B cell (primary cell): ENCODE results near the gene GPT2. TPM values are rescaled to one million over a fixed set of nuclear protein-coding genes. Genes with fewer than 3 reads are reported as not detected.

Experiments
- ATAC-seq: fragments of 200-7000 bp; cut with Tn5 transposase; one replicate; pipeline ENCODE4 v1.10.0; 2021; ENCODE audit warnings: low read depth, mild to moderate bottlenecking, moderate number of reproducible peaks, moderate library complexity
- CTCF ChIA-PET: fragments of 350-600 bp; sonication (Branson Sonifier 250); formaldehyde crosslinking; loops from one replicate; lab custom pipeline; 2021; ENCODE audit warnings: antibody characterized with exemption, inconsistent platforms; lab: Charles Lee
- POLR2A ChIA-PET: fragments of 350-600 bp; sonication (Branson Sonifier 250); formaldehyde crosslinking; loops from one replicate; lab custom pipeline; 2021; ENCODE audit warnings: antibody characterized with exemption; lab: Charles Lee
- DNase-seq: peaks from one replicate; pipeline ENCODE4 v3.0.0; 2013
- H2AFZ ChIP-seq: 2 replicates; pipeline ENCODE4 v1.6.1; 2012; ENCODE audit warnings: mild to moderate bottlenecking, low read depth, low read length; ENCODE audit not compliant: insufficient read depth, poor library complexity, severe bottlenecking
- H3K27ac ChIP-seq, 2 donors: 1 replicate in 1 of 2; 2 replicates in 1 of 2; pipeline ENCODE4 v1.5.1; 2012 to 2013; ENCODE audit warnings: low read length in 2 of 2, mild to moderate bottlenecking in 2 of 2, moderate library complexity in 1 of 2
- H3K27me3 ChIP-seq, 4 experiments: fragments of 200-600 bp in 1 of 4; sonication (generic) in 1 of 4; replicated peaks in 1 of 4; 1 replicate in 2 of 4; 2 replicates in 2 of 4; pipeline versions ENCODE4 v1.6.1 to v1.7.0; 2013 to 2016; ENCODE audit warnings: low read length in 3 of 4, mild to moderate bottlenecking in 2 of 4, mixed read lengths in 1 of 4, moderate library complexity in 1 of 4; ENCODE audit not compliant: insufficient read depth in 4 of 4, control insufficient read depth in 3 of 4; ENCODE audit errors: control extremely low read depth in 1 of 4
- H3K36me3 ChIP-seq, 2 experiments: replicated peaks in 1 of 2; 1 replicate in 1 of 2; 2 replicates in 1 of 2; pipeline versions ENCODE4 v1.6.1 to v1.7.1; 2013; ENCODE audit warnings: low read length in 1 of 2; ENCODE audit not compliant: insufficient read depth in 2 of 2, control insufficient read depth in 1 of 2; ENCODE audit errors: control extremely low read depth in 1 of 2, extremely low read depth in 1 of 2
- H3K4me1 ChIP-seq, 2 donors: fragments of 200-600 bp in 1 of 2; sonication (generic) in 1 of 2; 1 replicate in 1 of 2; 2 replicates in 1 of 2; pipeline versions ENCODE4 v1.5.1 to v1.6.1; 2013 to 2017; ENCODE audit warnings: low read length in 2 of 2; ENCODE audit not compliant: control insufficient read depth in 2 of 2, insufficient read depth in 2 of 2
- H3K4me2 ChIP-seq: replicated peaks from 2 replicates; pipeline ENCODE3; 2012; ENCODE audit warnings: mild to moderate bottlenecking, low read depth, low read length; ENCODE audit not compliant: poor library complexity, severe bottlenecking
- H3K4me3 ChIP-seq, 5 experiments: fragments of 200-600 bp in 1 of 5; sonication (generic) in 1 of 5; 1 replicate in 3 of 5; 2 replicates in 2 of 5; pipeline versions ENCODE4 v1.5.1 to v1.7.0; 2011 to 2016; ENCODE audit warnings: low read length in 4 of 5, mild to moderate bottlenecking in 4 of 5, low read depth in 2 of 5, control low read depth in 1 of 5, moderate library complexity in 1 of 5; ENCODE audit not compliant: insufficient read depth in 1 of 5; ENCODE audit errors: control extremely low read depth in 1 of 5, extremely low read depth in 1 of 5
- H3K79me2 ChIP-seq: fragments of 200-600 bp; sonication (generic); one replicate; pipeline ENCODE4 v1.6.0; 2016; ENCODE audit warnings: low read length; ENCODE audit not compliant: control insufficient read depth, insufficient read depth
- H3K9ac ChIP-seq: fragments of 200-600 bp; sonication (generic); 2 replicates; pipeline ENCODE4 v1.6.1; 2017; ENCODE audit warnings: mild to moderate bottlenecking, low read length, moderate library complexity
- H3K9me3 ChIP-seq, 3 donors: one replicate each; pipeline versions ENCODE4 v1.6.1 to v1.7.1; 2013; ENCODE audit warnings: low read length in 2 of 3; ENCODE audit not compliant: control insufficient read depth in 2 of 3, insufficient read depth in 1 of 3; ENCODE audit errors: control extremely low read depth in 1 of 3
- H4K20me1 ChIP-seq: 2 replicates; pipeline ENCODE4 v1.6.0; 2012; ENCODE audit warnings: mild to moderate bottlenecking, low read length; ENCODE audit not compliant: insufficient read depth, control insufficient read depth, poor library complexity, severe bottlenecking
- H3K27ac Mint-ChIP-seq: one replicate; pipeline ENCODE4 v1.8.0; 2021; ENCODE audit warnings: mixed read lengths
- H3K27me3 Mint-ChIP-seq: one replicate; pipeline ENCODE4 v1.8.0; 2021; ENCODE audit warnings: mixed read lengths
- H3K4me1 Mint-ChIP-seq: one replicate; pipeline ENCODE4 v1.8.0; 2021; ENCODE audit warnings: mixed read lengths
- H3K4me3 Mint-ChIP-seq: one replicate; pipeline ENCODE4 v1.8.0; 2021; ENCODE audit warnings: mixed read lengths
- H3K9me3 Mint-ChIP-seq: one replicate; pipeline ENCODE4 v1.8.0; 2022; ENCODE audit warnings: mixed read lengths; ENCODE audit not compliant: insufficient read depth
- CTCF ChIP-seq: fragments of 200-600 bp; IDR thresholded peaks from one replicate; pipeline ENCODE4 v1.8.0; 2022; ENCODE audit warnings: antibody characterized with exemption, mild to moderate bottlenecking
- EZH2 ChIP-seq: IDR thresholded peaks from 2 replicates; pipeline ENCODE4 v1.6.1; 2012; ENCODE audit warnings: borderline replicate concordance, low read depth, mild to moderate bottlenecking, moderate library complexity, low read length; ENCODE audit not compliant: insufficient read depth, poor library complexity, severe bottlenecking
- WGBS: methylation state at CpG from one replicate; pipeline ENCODE4 v1.1.5; 2013; ENCODE audit warnings: missing lambda C conversion rate; ENCODE audit not compliant: insufficient coverage; 5-methylcytosine and 5-hydroxymethylcytosine counted together
- intact Hi-C: fragments of 100-400 bp; cut with micrococcal nuclease; formaldehyde crosslinking; loops from one replicate; pipeline ENCODE4 v1.10.0; 2022
- polyA plus RNA-seq: library from polyadenylated mRNA; depleted of rRNA; stranded (reverse); fragments of >200 nt; gene quantifications from 2 replicates; pipeline ENCODE4 v1.2.3, GENCODE V29; 2012
- total RNA-seq, 2 donors: library from RNA; stranded (reverse); fragments of 120-200 nt in 1 of 2; gene quantifications; 1 replicate in 1 of 2; 2 replicates in 1 of 2; pipeline versions ENCODE4 v1.2.3 to v1.2.4, GENCODE V29; 2013 to 2022

Gene GPT2
- total and polyA plus RNA-seq, 2 donors (not counting 1 experiment from before 2014, with no cell fraction given): 6.8 to 9.9 TPM

- no peak overlapping the region for H2AFZ ChIP-seq
- Mint-ChIP-seq H3K9me3 (no peaks in the 10 kb centered on the region), H3K27ac (no peak overlapping the region), H3K4me3 (no peak overlapping the region), H3K4me1 (peaks cover 24% of the 10 kb centered on the region), H3K27me3 (no peaks in the 10 kb centered on the region)
- no peak for DNase-seq
- no peak overlapping the region for H3K4me3 ChIP-seq
- ATAC-seq: no peak
- H3K4me1 ChIP-seq: peaks cover 5 to 23% of the 10 kb centered on the region in 2 donors
- intact Hi-C loops: loop anchor here (10.0 kb wide), 1 partner anchor 369 kb away; no protein-coding TSS in a partner anchor
- no peaks in the 10 kb centered on the region for H4K20me1 ChIP-seq
- H3K79me2 ChIP-seq: no peaks in the 10 kb centered on the region
- H3K36me3 ChIP-seq: peaks cover 0 to 29% of the 10 kb centered on the region in 2 experiments
- 97% methylated on average over 17 of the region's 19 CpGs for WGBS
- POLR2A ChIA-PET: no interaction called here
- no peak for TF ChIP-seq CTCF
- H3K9ac ChIP-seq: no peak overlapping the region
- no peaks in the 10 kb centered on the region for H3K27me3 ChIP-seq
- no peak overlapping the region for H3K27ac ChIP-seq
- CTCF ChIA-PET: interaction anchor here (2.2 to 10.6 kb wide), 3 partner anchors 71 to 250 kb away, joined by 9 to 149 read pairs (median 118); no protein-coding TSS in a partner anchor
- no peaks in the 10 kb centered on the region for H3K9me3 ChIP-seq
- no peak overlapping the region for H3K4me2 ChIP-seq
Measured at GRCh38 chr16:46923513-46924295, 39.5 kb downstream of the GPT2 start.

DNA sequence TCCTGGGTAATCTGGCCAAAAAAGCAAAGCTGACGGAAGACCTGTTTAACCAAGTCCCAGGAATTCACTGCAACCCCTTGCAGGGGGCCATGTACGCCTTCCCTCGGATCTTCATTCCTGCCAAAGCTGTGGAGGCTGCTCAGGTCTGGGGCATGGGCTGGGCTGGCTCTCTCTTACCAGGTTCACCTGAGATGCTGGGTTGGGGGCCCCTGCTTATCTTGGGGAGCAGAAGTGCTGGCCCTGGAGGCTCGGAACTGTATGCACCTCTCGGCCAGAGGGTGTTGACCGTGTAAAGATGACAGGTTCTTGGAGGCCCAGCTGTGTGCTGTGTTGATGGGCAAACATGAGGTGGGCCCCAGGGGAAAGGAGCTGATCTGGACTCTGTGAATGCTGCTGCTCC lies 40.2 kb downstream of the GPT2 start:
- H3K4me1 Mint-ChIP-seq: peaks cover 17% of the 10 kb centered on the region
- Histone ChIP-seq H3K79me2 (no peaks in the 10 kb centered on the region), H3K36me3 (peaks cover 0 to 34% of the 10 kb centered on the region in 2 experiments)

More for the DNA sequence above, 40.2 kb downstream of the GPT2 start:
- WGBS: 94% methylated on average over 6 of the region's 6 CpGs
- TF ChIP-seq CTCF (no peak), EZH2 (no peak)
- Histone ChIP-seq H3K27me3 (no peaks in the 10 kb centered on the region), H3K4me3 (no peak overlapping the region), H3K27ac (no peak overlapping the region), H3K4me2 (no peak overlapping the region), H2AFZ (no peak overlapping the region), H3K9me3 (no peaks in the 10 kb centered on the region), H3K9ac (no peak overlapping the region), H4K20me1 (no peaks in the 10 kb centered on the region), H3K4me1 (peaks cover 0 to 16% of the 10 kb centered on the region in 2 donors)
- intact Hi-C loops: loop anchor here (10.0 kb wide), 1 partner anchor 370 kb away; no protein-coding TSS in a partner anchor
- Mint-ChIP-seq H3K27ac (no peak overlapping the region), H3K9me3 (no peaks in the 10 kb centered on the region), H3K4me3 (no peak overlapping the region), H3K27me3 (no peaks in the 10 kb centered on the region)
- DNase-seq (no peak), ATAC-seq (no peak)
- POLR2A ChIA-PET: no interaction called here
- CTCF ChIA-PET: interaction anchor here (2.2 to 10.6 kb wide), 2 partner anchors 72 to 251 kb away, joined by 9 to 118 read pairs; no protein-coding TSS in a partner anchor
